ENCODE results near the gene TXNRD2. TPM values are rescaled to one million over a fixed set of nuclear protein-coding genes. Genes with fewer than 3 reads are reported as not detected.

Gene TXNRD2
- total RNA-seq, 1 donor from 2014 or later, result 5.8 TPM

DNA sequence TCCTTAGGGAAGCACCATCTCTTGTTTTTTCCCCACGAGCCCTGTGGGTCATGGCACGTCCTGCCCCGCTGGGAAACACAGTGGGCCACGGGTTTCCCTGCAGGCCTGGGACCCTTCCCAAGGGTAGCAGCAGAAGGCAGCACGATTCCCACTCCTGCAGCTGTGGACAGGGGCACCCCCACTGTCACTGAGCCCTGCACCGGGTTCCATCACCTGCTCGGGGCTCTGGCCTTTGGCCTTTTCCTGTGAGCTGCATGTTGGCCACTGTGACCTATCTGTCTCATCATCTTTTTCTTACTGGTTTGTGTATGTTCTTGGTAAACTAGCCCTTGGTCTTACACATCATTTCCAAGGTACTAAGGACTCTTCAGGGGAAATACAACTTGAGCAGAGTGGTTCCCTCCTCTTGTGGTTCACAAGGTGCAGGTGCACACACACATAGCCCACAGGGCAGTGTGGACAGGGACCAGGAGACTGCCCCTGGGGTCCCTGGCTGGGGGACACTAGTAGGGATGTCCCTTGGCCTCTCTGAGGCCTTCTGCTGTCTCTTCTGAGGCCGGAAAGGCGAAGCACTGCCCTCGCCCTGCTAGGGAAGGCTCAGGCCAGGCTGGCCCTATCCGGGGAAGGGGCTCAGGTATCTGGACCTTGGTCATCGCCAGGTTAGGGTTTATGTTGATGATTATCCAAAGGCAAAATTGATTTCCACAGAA lies 19.0 kb upstream of the TXNRD2 start:
- no peak overlapping the region for H3K4me3 ChIP-seq (ENCODE audit: low read depth, low read length)
- no peak for DNase-seq (ENCODE audit: low read depth)
- TF ChIP-seq, protein P1, sequence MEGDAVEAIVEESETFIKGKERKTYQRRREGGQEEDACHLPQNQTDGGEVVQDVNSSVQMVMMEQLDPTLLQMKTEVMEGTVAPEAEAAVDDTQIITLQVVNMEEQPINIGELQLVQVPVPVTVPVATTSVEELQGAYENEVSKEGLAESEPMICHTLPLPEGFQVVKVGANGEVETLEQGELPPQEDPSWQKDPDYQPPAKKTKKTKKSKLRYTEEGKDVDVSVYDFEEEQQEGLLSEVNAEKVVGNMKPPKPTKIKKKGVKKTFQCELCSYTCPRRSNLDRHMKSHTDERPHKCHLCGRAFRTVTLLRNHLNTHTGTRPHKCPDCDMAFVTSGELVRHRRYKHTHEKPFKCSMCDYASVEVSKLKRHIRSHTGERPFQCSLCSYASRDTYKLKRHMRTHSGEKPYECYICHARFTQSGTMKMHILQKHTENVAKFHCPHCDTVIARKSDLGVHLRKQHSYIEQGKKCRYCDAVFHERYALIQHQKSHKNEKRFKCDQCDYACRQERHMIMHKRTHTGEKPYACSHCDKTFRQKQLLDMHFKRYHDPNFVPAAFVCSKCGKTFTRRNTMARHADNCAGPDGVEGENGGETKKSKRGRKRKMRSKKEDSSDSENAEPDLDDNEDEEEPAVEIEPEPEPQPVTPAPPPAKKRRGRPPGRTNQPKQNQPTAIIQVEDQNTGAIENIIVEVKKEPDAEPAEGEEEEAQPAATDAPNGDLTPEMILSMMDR (conservative IDR thresholded peaks at IDR 0.05; ENCODE audit: low read depth, low read length), result no peak

DNA sequence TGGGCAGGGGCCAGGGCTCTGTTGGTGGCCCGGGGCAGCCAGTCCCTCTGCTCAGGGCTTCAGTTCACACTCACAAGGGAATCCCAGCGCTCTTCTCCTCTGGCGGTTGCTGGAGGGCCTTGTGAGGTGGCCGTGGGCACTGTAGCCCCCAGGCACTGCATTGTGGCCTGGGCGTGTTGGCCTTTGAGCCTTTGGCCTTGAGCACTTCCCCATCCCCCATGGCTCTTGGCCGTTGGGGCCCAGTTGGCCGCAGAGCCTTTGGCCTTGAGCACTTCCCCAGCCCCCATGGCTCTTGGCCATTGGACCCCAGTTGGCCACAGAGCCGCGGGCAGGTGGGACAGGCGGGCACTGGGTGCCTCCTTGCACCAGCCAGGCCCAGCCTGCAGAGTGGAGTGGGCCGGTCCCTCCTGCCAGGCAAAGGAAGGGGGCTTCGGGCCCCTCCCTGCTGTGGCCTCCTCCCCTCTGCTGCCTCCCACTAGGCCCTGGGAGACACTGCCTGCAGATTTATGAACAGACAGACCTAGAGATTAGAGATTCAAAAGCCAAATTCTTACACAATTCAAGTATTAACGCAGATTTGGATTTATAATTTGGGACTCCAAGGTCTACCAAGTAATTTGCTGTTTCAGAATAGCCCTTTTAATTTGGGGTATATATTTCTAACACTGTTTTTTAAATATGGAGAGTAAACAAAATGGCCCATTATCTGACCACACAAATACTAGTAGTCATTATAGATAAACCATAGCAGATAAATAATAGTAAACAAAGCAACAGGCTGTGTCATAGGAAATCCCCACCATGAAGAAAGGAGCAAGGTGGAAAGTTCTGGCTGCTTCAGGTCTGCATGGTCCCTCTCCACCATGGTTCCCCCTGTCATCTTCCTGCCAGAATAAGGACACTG lies 18.2 kb upstream of the TXNRD2 start:
- TF ChIP-seq, protein P1 (conservative IDR thresholded peaks at IDR 0.05; ENCODE audit: low read depth, low read length), result no peak
- no peak for DNase-seq (ENCODE audit: low read depth)
- peak overlapping the region; percentile 55 for H3K4me3 ChIP-seq (ENCODE audit: low read depth, low read length)

DNA sequence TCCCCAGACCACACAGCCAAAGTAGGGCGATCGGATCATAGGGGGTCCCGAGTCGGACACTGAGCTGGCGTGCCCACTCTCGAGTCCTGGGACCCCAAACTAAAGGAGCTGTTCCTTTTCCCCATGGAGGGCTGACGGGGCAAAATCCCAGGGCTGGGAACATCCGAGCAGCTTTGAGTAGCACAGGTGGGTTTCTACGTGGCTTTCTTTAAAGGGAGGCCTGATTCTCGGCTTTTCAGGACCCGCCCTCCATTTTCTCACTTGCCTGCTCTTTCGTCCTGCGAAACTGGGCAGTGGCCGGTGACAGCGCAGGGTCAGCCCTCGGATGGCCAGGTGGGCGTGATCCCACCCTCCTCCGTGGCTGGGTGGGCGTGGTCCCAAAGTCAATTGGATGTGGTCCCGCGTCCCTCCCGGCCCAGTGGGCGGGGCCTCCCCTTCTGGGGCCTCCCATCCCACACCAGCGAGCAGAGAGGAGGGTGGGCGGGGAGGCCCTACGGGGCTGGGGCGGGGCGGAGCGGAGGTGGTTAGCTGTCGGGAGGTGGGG lies 17.5 kb upstream of the TXNRD2 start:
- TF ChIP-seq, protein P1 (conservative IDR thresholded peaks at IDR 0.05; ENCODE audit: low read depth, low read length), result no peak
- H3K4me3 ChIP-seq (ENCODE audit: low read depth, low read length), result peak overlapping the region; percentile 55
- DNase-seq (ENCODE audit: low read depth), result no peak

DNA sequence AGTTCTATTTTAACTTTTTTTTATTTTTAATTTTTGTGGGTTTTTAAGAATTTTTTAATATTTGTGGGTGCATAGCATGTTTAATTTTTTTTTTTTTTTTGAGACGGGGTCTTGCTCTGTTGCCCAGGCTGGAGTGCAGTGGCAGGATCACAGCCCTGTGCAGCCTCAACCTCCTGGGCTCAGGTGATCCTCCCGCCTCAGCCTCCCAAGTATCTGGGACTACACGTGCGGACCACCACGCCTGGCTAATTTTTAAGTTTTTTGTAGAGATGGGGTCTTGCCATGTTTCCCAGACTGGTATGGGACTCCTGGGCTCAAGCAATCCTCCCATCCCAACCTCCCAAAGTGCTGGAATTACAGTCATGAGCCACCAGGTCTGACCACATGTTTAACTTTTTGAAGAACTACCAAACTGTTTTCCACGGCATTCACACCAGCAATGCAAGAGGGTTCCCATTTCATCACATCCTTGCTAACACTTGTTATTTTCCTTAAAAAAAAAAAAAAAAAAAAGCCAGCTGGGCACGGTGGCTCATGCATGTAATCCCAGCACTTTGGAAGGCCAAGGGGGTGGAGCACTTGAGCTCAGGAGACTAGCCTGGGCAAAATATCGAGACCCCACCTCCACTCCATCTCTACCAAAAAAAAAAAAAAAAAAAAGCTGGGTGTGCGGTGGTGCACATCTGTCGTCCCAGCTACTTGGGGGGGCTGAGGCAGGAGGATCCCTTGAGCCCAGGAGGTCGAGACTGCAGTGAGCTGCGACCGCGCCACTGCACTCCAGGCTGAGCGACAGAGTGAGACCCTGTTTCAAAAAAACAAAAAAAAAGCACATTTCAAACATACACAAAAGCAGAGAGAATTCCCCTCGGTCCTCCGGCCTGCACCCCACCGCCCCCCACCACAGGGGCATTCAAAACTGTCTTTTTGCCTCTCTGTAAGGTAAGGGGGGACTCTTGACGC lies 16.7 kb upstream of the TXNRD2 start:
- TF ChIP-seq, protein P1 (conservative IDR thresholded peaks at IDR 0.05; ENCODE audit: low read depth, low read length), result no peak
- DNase-seq (ENCODE audit: low read depth), result no peak
- H3K4me3 ChIP-seq (ENCODE audit: low read depth, low read length), result peak overlapping the region; percentile 55

DNA sequence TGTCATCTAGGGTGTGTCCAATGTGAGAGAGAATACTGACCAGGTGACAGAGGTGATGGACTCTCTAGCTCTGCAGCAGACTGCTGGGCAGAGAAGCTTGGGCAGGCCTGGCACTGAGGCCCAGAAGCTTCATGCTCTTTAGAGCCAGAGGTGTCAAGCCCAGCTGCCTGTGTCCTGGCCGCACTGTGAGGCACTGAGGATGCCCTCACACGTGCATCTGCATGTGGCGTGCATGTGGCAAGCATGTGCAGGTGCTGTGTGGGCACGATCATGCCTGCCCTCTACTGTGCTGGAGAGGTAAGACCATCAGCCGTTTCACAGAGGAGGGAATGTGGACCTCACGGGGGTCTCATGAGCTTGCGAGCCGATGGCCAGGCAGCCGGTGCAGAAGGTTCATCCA lies 15.8 kb upstream of the TXNRD2 start:
- DNase-seq (ENCODE audit: low read depth), result no peak
- no peak overlapping the region for H3K4me3 ChIP-seq (ENCODE audit: low read depth, low read length)
- TF ChIP-seq, protein P1 (conservative IDR thresholded peaks at IDR 0.05; ENCODE audit: low read depth, low read length), result peak; percentile 9
